ENCODE data around the gene TRDMT1. TPM values are rescaled to one million over a fixed set of nuclear protein-coding genes. Genes with fewer than 3 reads are reported as not detected.

The TRDMT1 gene
- polyA plus RNA-seq, 1 donor from 2014 or later, result 25.4 TPM

DNA sequence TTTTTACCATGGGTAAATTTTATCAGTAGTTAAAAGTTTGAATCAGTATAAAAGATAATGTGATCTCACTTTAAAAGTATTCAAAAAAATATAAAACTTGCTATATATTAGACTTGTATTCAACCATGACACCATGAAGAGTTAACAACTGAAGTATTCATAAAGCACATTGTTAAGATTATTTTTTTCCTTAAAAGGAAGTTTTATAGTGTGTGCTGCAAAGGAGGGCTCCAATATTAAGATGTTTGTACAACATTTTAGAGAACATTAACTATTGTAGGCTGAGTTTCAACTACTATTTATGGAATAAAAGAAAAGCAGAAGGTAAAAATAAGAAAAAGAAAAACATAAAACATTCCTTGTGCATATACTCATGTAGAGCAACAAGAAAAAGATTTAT is 47.4 kb downstream of the TRDMT1 start:
- H3K9ac ChIP-seq (ENCODE audit: low read length), result no peak overlapping the region
- no peak overlapping the region for H3K4me2 ChIP-seq (ENCODE audit: low read length)
- no peaks in the 10 kb centered on the region for H4K20me1 ChIP-seq (ENCODE audit: insufficient read depth)
- H3K79me2 ChIP-seq (replicated peaks; ENCODE audit: insufficient read depth, low read length), result no peaks in the 10 kb centered on the region
- H3K9me2 ChIP-seq (ENCODE audit: insufficient read depth, low read length), result no peaks in the 10 kb centered on the region
- H3K36me3 ChIP-seq (ENCODE audit: insufficient read depth, low read length), result peaks cover 6% of the 10 kb centered on the region
- no peaks in the 10 kb centered on the region for H3K9me3 ChIP-seq (ENCODE audit: low read length)
- H3K4me3 ChIP-seq (ENCODE audit: low read length), result no peak overlapping the region
- H3K27ac ChIP-seq (ENCODE audit: low read length), result no peak overlapping the region
- no peak overlapping the region for H2AFZ ChIP-seq (ENCODE audit: low read depth, low read length)
- no peaks in the 10 kb centered on the region for H3K27me3 ChIP-seq (ENCODE audit: insufficient read depth, low read depth, low read length)
- no peaks in the 10 kb centered on the region for H3F3A ChIP-seq (ENCODE audit: insufficient read depth, low read length, poor library complexity, severe bottlenecking)
- TF ChIP-seq POLR2AphosphoS5 (IDR thresholded peaks at IDR 0.05) (no peak), TAF1 (IDR thresholded peaks at IDR 0.05; ENCODE audit: low read depth) (no peak), RAD21 (conservative IDR thresholded peaks at IDR 0.05) (no peak), MXI1 (conservative IDR thresholded peaks at IDR 0.05; ENCODE audit: poor library complexity, severe bottlenecking) (no peak), EZH2 (IDR thresholded peaks at IDR 0.05; ENCODE audit: borderline replicate concordance, insufficient read depth, low read length, poor library complexity, severe bottlenecking) (no peak), EP300 (conservative IDR thresholded peaks at IDR 0.05; ENCODE audit: poor library complexity, severe bottlenecking) (no peak), SMC3 (conservative IDR thresholded peaks at IDR 0.05; ENCODE audit: poor library complexity) (no peak)
- TF ChIP-seq, protein P1, sequence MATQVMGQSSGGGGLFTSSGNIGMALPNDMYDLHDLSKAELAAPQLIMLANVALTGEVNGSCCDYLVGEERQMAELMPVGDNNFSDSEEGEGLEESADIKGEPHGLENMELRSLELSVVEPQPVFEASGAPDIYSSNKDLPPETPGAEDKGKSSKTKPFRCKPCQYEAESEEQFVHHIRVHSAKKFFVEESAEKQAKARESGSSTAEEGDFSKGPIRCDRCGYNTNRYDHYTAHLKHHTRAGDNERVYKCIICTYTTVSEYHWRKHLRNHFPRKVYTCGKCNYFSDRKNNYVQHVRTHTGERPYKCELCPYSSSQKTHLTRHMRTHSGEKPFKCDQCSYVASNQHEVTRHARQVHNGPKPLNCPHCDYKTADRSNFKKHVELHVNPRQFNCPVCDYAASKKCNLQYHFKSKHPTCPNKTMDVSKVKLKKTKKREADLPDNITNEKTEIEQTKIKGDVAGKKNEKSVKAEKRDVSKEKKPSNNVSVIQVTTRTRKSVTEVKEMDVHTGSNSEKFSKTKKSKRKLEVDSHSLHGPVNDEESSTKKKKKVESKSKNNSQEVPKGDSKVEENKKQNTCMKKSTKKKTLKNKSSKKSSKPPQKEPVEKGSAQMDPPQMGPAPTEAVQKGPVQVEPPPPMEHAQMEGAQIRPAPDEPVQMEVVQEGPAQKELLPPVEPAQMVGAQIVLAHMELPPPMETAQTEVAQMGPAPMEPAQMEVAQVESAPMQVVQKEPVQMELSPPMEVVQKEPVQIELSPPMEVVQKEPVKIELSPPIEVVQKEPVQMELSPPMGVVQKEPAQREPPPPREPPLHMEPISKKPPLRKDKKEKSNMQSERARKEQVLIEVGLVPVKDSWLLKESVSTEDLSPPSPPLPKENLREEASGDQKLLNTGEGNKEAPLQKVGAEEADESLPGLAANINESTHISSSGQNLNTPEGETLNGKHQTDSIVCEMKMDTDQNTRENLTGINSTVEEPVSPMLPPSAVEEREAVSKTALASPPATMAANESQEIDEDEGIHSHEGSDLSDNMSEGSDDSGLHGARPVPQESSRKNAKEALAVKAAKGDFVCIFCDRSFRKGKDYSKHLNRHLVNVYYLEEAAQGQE (IDR thresholded peaks at IDR 0.05; ENCODE audit: borderline replicate concordance), result no peak
- TF ChIP-seq, protein P2, sequence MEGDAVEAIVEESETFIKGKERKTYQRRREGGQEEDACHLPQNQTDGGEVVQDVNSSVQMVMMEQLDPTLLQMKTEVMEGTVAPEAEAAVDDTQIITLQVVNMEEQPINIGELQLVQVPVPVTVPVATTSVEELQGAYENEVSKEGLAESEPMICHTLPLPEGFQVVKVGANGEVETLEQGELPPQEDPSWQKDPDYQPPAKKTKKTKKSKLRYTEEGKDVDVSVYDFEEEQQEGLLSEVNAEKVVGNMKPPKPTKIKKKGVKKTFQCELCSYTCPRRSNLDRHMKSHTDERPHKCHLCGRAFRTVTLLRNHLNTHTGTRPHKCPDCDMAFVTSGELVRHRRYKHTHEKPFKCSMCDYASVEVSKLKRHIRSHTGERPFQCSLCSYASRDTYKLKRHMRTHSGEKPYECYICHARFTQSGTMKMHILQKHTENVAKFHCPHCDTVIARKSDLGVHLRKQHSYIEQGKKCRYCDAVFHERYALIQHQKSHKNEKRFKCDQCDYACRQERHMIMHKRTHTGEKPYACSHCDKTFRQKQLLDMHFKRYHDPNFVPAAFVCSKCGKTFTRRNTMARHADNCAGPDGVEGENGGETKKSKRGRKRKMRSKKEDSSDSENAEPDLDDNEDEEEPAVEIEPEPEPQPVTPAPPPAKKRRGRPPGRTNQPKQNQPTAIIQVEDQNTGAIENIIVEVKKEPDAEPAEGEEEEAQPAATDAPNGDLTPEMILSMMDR (IDR thresholded peaks at IDR 0.05; ENCODE audit: poor library complexity, severe bottlenecking), result no peak

DNA sequence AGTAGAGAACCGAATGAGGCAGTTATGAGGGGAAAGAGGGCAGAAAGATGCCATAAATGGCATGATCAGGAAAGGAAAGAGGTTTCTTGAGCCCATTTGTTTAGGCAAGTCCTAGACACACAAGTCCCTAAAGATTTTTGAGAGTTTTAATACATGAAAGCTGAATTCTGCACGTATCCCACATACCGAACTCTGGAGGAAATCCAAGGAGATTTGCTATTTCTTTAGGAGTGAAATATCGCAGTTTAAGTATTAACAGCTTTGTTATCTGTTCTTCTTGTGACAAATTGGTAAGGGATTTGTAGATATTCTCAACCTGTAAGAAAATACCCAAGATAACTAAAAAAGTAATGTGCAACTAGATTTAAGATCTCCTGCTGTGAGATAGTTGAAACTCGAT is 48.2 kb downstream of the TRDMT1 start:
- H3K27me3 ChIP-seq (ENCODE audit: insufficient read depth, low read depth, low read length), result no peaks in the 10 kb centered on the region
- no peaks in the 10 kb centered on the region for H3K9me3 ChIP-seq (ENCODE audit: low read length)
- H4K20me1 ChIP-seq (ENCODE audit: insufficient read depth), result no peaks in the 10 kb centered on the region
- no peak overlapping the region for H2AFZ ChIP-seq (ENCODE audit: low read depth, low read length)
- no peaks in the 10 kb centered on the region for H3F3A ChIP-seq (ENCODE audit: insufficient read depth, low read length, poor library complexity, severe bottlenecking)
- no peak overlapping the region for H3K4me3 ChIP-seq (ENCODE audit: low read length)
- H3K79me2 ChIP-seq (replicated peaks; ENCODE audit: insufficient read depth, low read length), result no peaks in the 10 kb centered on the region
- H3K36me3 ChIP-seq (ENCODE audit: insufficient read depth, low read length), result peaks cover 6% of the 10 kb centered on the region
- H3K27ac ChIP-seq (ENCODE audit: low read length), result no peak overlapping the region
- H3K4me2 ChIP-seq (ENCODE audit: low read length), result no peak overlapping the region
- TF ChIP-seq SMC3 (conservative IDR thresholded peaks at IDR 0.05; ENCODE audit: poor library complexity), result no peak
- no peak for TF ChIP-seq TAF1 (IDR thresholded peaks at IDR 0.05; ENCODE audit: low read depth)
- no peak for TF ChIP-seq EZH2 (IDR thresholded peaks at IDR 0.05; ENCODE audit: borderline replicate concordance, insufficient read depth, low read length, poor library complexity, severe bottlenecking)
- TF ChIP-seq MXI1 (conservative IDR thresholded peaks at IDR 0.05; ENCODE audit: poor library complexity, severe bottlenecking), result no peak
- no peak for TF ChIP-seq POLR2AphosphoS5 (IDR thresholded peaks at IDR 0.05)
- no peak for TF ChIP-seq EP300 (conservative IDR thresholded peaks at IDR 0.05; ENCODE audit: poor library complexity, severe bottlenecking)
- no peaks in the 10 kb centered on the region for H3K9me2 ChIP-seq (ENCODE audit: insufficient read depth, low read length)
- H3K9ac ChIP-seq (ENCODE audit: low read length), result no peak overlapping the region
